Measurements from ENCODE around the gene EPHA8.

Gene EPHA8

GRCh38 chr1:22651941-22652856, 88.9 kb downstream of the EPHA8 start:
- DNase-seq: no peak

DNA sequence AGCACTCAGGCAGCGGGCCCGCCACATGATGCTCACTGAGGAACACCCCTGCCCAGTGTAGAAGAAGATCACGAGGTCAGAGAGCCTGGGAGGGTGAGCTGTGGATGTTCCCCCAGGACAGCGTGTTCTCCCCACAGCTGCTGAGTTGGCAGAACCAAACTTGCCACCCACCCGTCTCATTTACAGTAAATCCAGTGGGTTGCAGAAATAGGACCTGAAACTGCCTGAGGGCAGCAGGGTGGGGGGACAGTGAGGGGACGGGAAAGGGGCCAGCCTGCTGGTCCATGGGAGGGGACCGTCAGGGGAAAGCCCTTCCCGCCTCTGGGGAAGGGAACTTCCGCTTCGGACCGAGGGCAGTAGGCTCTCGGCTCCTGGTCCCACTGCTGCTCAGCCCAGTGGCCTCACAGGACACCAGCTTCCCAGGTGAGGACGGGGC, 89.6 kb downstream of the EPHA8 start, which contains the start of gene C1QB:
Gene C1QB, plus strand, starts transcription at position 356 of the 436 bp plus-strand sequence. CDS start 6,227 bp downstream, outside the sequence.
- no peak for DNase-seq

Measured in SHP77 (cell line).